DMS114 treated with DMSO at 0.1 percent for 48 hours (cell line): Measurements from ENCODE around the gene SPAST.
"Not testable (repeated sequence)": the region's sequence is repeated elsewhere in the genome, so short reads cannot be mapped to it uniquely, and the experiment has no call there.

Source experiments
- DNase-seq: peaks from one replicate; lab custom pipeline; 2025; ENCODE audit not compliant: unreplicated experiment; lab: John Stamatoyannopoulos, UW

The SPAST gene

DNA sequence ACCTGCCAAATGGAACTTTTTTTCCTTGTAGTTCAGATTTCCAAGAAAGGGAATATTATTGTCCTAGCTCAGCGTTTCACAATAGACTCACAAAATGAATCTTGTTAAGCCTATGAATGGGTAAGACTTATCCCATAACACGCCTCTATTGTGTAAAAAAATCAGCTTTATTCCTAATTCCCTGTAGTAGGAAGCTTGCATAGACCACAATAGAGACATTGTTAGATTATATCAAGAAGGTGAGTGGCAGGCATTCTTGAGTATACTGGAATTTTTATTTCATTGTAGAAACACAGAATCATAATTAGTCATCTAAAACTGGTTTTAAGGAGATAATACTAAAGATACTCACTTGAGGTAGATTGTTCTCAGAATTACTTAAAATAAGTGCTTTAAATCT is 55.8 kb downstream of the SPAST start:
- no peak for DNase-seq

GRCh38 chr2:32124660-32125059 is 61.3 kb downstream of the SPAST start:
- no peak for DNase-seq

DNA sequence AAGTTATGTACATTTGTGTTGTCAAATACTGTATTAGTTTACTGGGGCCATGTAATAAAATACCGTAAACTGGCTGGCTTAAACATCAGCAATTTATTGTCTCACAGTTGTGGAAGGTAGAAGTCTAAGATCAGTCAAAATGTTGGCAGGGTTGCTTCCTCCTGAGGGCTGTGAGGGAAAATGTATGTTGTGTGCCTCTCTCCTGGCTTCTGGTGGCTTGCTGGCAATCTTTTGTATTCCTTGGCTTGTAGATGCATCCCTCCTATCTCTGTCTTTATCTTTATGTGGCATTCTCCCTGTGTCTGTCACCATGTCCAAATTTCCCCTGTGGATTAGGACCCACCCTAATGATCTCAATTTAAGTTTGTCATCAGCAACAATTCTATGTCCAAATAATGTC is 65.3 kb downstream of the SPAST start:
- DNase-seq = no peak

DNA sequence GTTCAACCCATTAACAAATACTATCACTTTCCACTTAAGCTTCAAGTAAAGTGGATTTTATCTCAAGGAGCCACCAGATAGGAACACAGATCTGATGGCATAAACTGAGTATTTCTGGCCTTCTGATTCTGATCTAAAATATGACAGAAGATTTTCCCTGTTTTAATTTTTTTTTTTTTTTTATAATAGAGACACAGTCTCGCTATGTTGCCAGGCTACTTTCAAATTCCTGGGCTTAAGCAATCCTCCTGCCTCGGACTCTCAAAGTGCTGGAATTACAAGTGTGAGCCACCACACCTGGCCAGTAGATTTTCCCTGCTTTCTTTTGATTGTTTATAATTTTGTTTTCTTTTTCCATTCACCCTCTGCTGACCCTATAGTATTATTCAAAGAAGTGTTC is 65.7 kb downstream of the SPAST start:
- no peak for DNase-seq

DNA sequence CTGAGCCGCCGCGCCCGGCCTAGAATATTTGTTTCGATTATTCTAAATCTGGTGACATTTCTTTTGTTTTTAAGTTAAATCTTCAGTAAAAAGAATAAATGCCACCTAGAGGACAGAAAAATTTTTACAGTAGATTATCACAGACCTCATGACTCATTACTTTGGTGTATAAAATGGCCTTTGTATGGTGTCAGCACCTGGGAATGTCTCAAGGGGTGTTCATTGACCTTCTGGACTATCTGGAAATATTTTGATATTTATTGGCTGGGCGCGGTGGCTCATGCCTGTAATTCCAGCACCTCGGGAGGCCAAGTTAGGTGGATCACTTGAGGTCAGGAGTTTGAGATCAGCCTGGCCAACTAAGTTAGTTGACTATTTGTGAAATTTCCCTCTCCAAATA is 72.1 kb downstream of the SPAST start:
- DNase-seq = peak; percentile 2

GRCh38 chr2:32136097-32136496 is 72.7 kb downstream of the SPAST start:
- no peak for DNase-seq

DNA sequence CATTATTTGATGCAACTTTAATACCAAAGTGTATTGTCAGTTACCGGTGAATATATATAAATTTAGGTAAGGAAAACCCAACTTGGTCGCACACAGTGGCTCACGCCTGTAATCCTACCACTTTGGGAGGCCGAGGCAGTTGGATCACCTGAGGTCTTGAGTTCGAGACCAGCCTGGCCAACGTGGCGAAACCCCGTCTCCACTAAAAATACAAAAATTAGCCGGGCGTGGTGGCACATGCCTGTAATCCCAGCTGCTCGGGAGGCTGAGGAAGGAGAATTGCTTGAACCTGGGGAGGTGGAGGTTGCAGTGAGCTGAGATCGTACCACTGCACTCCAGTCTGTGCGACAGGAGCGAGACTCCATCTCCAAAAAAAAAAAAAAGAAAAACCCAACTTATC is 88.2 kb downstream of the SPAST start:
- not testable (repeated sequence) for DNase-seq

- no peak for DNase-seq
Measured at GRCh38 chr2:32159678-32160077, 96.3 kb downstream of the SPAST start.

- DNase-seq = no peak
Measured at GRCh38 chr2:32161296-32161695, 97.9 kb downstream of the SPAST start.

DNA sequence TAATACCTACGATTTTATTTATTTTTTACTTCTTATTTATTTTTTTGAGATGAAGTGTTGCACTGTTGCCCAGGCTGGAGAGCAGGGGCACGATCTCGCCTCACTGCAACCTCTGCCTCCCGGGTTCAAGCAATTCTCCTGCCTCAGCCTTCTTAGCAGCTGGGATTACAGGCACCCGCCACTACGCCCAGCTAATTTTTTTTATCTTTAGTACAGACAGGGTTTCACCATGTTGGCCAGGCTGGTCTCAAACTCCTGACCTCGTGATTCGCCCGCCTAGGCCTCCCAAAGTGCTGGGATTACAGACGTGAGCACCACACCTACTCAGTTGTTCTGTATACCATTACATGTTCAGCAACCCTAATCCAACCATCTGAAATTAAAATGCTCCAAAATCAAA is 100.9 kb downstream of the SPAST start:
- DNase-seq = not testable (repeated sequence)

GRCh38 chr2:32165027-32165347 is 101.6 kb downstream of the SPAST start:
- DNase-seq = not testable (repeated sequence)

- DNase-seq = no peak
Measured at GRCh38 chr2:32166115-32166574, 102.8 kb downstream of the SPAST start.

- DNase-seq = no peak
Measured at GRCh38 chr2:32168513-32168912, 105.2 kb downstream of the SPAST start.

- DNase-seq = no peak
Measured at GRCh38 chr2:32172870-32173269, 109.5 kb downstream of the SPAST start.

DNA sequence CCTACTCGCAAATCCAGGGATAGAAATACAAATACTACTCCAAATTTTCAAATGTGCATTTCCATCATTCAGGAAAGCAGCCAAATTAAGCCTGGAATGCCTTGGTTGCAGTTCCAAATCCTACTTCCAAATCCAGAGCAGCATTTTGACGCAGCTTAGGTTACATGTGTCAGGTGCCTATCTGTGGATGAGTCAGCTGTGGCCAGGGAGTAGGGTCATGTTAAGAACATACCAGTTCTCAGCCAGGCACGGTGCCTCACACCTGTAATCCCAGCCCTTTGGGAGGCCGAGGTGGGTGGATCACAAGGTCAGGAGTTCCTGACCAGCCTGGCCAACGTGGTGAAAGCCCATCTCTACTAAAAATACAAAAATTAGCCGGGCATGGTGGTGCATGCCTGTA is 119.3 kb downstream of the SPAST start:
- no peak for DNase-seq

DNA sequence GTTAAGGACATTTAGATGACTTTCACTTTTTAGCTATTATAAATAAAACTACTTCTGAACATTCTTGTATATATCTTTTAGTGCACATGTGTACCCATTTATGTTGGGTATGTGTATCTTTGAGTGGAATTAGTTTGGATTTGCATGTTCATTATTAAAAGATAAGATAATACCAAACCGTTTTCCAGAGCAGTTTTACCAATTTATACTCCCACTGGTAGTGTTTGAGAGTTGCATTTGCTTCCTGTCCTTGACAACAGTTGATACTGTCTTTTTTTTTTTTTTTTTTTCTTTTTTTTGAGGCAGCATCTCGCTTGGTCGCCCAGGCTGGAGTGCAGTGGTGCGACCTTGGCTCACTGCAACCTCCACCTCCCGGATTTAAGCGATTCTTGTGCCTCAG is 125.7 kb downstream of the SPAST start:
- no peak for DNase-seq

DNA sequence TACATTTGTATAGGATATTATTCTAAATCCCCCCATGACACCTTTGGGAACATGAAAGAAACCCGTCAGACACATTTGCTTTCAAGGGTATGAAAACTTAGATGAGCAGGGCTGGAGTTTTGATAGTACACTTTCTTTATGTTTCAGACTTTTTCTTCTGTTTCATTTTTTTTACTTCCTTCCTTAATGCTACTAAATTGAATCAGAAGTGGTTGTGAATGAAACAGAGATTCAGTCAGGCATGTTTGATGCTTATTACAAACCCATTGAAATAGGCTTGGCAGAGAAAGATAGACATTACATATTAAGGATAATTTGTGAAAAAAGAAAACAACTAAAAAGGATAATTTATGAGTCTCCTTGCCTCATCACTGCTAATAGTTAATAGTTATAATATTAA is 129.1 kb downstream of the SPAST start:
- DNase-seq = no peak

DNA sequence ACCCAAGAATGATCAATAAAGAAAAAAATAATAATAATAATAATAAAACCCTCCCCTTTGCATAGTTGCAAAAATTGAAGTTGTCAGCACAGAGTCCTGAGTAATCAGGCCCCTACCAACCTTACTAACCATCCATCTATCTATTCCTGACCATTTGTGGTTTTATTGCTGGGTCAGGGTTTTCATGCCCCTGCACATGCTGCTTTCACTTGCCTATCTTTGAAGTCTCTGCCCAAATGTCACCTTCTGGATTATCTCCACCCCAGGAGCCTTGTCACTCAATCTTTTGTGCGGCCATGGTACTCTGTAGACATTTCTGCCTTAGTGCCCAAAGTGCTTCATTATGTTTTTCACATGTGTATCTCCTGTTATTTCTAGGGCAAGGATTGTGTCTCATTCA is 137.5 kb downstream of the SPAST start:
- no peak for DNase-seq

GRCh38 chr2:32203428-32203827 is 140.1 kb downstream of the SPAST start:
- DNase-seq = not testable (repeated sequence)
